Keratinocyte (primary cell): ENCODE data around the gene ULK4. TPM values are rescaled to one million over a fixed set of nuclear protein-coding genes. Genes with fewer than 3 reads are reported as not detected.

Experiments used
- DNase-seq: peaks from one replicate; pipeline ENCODE4 v3.0.0-alpha.2; 2011; ENCODE audit warnings: low read depth, missing footprints, low spot score
- FAIRE-seq: peaks from 2 replicates; lab custom pipeline; 2011; peaks lifted over from hg19 to GRCh38; lab: Jason Lieb, UNC
- H2AFZ ChIP-seq: 2 replicates; pipeline ENCODE4 v1.6.0; 2012; ENCODE audit warnings: low read length, control low read depth, inconsistent platforms; ENCODE audit not compliant: control insufficient read depth
- H3K27ac ChIP-seq: 2 replicates; pipeline ENCODE4 v1.5.1; 2011; ENCODE audit warnings: low read length; ENCODE audit not compliant: control insufficient read depth, insufficient read depth
- H3K27me3 ChIP-seq: 3 replicates; pipeline ENCODE4 v1.6.0; 2011; ENCODE audit warnings: low read length; ENCODE audit not compliant: control insufficient read depth, insufficient read depth; ENCODE audit errors: extremely low read depth
- H3K36me3 ChIP-seq, 2 experiments: 2 replicates in 1 of 2; 3 replicates in 1 of 2; pipeline ENCODE4 v1.5.1; 2011; ENCODE audit warnings: low read length in 2 of 2, mild to moderate bottlenecking in 1 of 2; ENCODE audit not compliant: control insufficient read depth in 2 of 2, insufficient read depth in 2 of 2; ENCODE audit errors: extremely low read depth in 1 of 2
- H3K4me1 ChIP-seq: 3 replicates; pipeline ENCODE4 v1.5.1; 2011; ENCODE audit warnings: low read length; ENCODE audit not compliant: control insufficient read depth, insufficient read depth; ENCODE audit errors: extremely low read depth
- H3K4me2 ChIP-seq: 3 replicates; pipeline ENCODE4 v1.6.0; 2011; ENCODE audit warnings: low read depth, low read length; ENCODE audit not compliant: control insufficient read depth, insufficient read depth; ENCODE audit errors: extremely low read depth
- H3K4me3 ChIP-seq, 3 experiments: fragments of 200-600 bp in 1 of 3; sonication (generic) in 1 of 3; 2 replicates in 2 of 3; 3 replicates in 1 of 3; pipeline ENCODE4 v1.5.1; 2011 to 2016; ENCODE audit warnings: low read length in 3 of 3, mild to moderate bottlenecking in 3 of 3, control low read depth in 2 of 3, inconsistent platforms in 1 of 3, low read depth in 1 of 3, mixed read lengths in 1 of 3, mixed run types in 1 of 3, moderate library complexity in 1 of 3; ENCODE audit not compliant: control insufficient read depth in 2 of 3, insufficient read depth in 2 of 3; ENCODE audit errors: extremely low read depth in 1 of 3
- H3K79me2 ChIP-seq: 2 replicates; pipeline ENCODE4 v1.6.0; 2012; ENCODE audit warnings: low read length; ENCODE audit not compliant: control insufficient read depth, insufficient read depth
- H3K9ac ChIP-seq: 3 replicates; pipeline ENCODE4 v1.6.0; 2011; ENCODE audit warnings: low read length; ENCODE audit not compliant: control insufficient read depth, insufficient read depth; ENCODE audit errors: extremely low read depth
- H3K9me1 ChIP-seq: 3 replicates; pipeline ENCODE4 v1.6.0; 2011; ENCODE audit warnings: low read length; ENCODE audit not compliant: control insufficient read depth, insufficient read depth; ENCODE audit errors: extremely low read depth
- H3K9me3 ChIP-seq: 2 replicates; pipeline ENCODE4 v1.5.1; 2012; ENCODE audit warnings: low read depth, low read length; ENCODE audit not compliant: control insufficient read depth
- H4K20me1 ChIP-seq: 3 replicates; pipeline ENCODE4 v1.6.0; 2011; ENCODE audit warnings: low read length; ENCODE audit not compliant: control insufficient read depth, insufficient read depth; ENCODE audit errors: extremely low read depth
- EZH2 ChIP-seq: IDR thresholded peaks from one replicate; pipeline ENCODE4 v1.6.1; 2012; ENCODE audit warnings: inconsistent platforms, mild to moderate bottlenecking, low read length, moderate library complexity
- dilution Hi-C: fragments of 300-500 bp; cut with MboI; formaldehyde crosslinking; loops from one replicate; pipeline ENCODE4 v1.7.0; 2020; ENCODE audit warnings: low sequenced_read_pairs; ENCODE audit not compliant: extremely low pct_ligation_motif_present
- polyA plus RNA-seq, 5 experiments: library from polyadenylated mRNA; depleted of rRNA in 3 of 5; stranded (reverse) in 3 of 5; stranded (forward) in 1 of 5; unstranded in 1 of 5; fragments of >200 nt; gene quantifications; 1 replicate in 1 of 5; 2 replicates in 3 of 5; 3 replicates in 1 of 5; pipeline versions ENCODE4 v1.2.1 to v1.2.3, GENCODE V29; 2011 to 2012; ENCODE audit warnings: missing spikeins in 2 of 5, low read depth in 1 of 5, low replicate concordance in 1 of 5
- TF ChIP-seq, protein P1 (sequence below), 3 experiments: IDR thresholded peaks in 1 of 3; conservative IDR thresholded peaks in 1 of 3; optimal IDR thresholded peaks in 1 of 3; 2 replicates in 2 of 3; 3 replicates in 1 of 3; pipeline versions ENCODE3 to v1.5.1; 2011; ENCODE audit warnings: low read length in 3 of 3, mild to moderate bottlenecking in 3 of 3, moderate library complexity in 2 of 3, control low read depth in 1 of 3, inconsistent platforms in 1 of 3; ENCODE audit not compliant: insufficient read depth in 2 of 3; ENCODE audit errors: extremely low read depth in 1 of 3

ULK4 gene
- polyA plus RNA-seq, 1 donor (not counting 4 experiments of a cell fraction or from before 2014, with no cell fraction given) = 6.1 TPM

DNA sequence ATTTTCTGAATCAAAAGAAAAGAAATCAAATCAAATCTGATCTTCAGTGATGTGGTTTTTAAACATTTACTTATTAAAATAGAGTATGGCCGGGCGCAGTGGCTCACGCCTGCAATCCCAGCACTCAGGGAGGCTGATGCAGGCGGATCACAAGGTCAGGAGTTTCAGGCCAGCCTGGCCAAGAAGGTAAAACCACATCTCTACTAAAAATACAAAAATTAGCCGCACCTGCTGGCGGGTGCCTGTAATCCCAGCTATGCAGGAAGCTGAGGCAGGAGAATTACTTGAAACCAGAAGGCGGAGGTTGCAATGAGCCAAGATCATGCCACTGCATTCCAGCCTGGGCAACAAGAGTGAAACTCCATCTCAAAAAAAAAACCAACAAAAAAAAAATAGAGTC lies 169.1 kb downstream of the ULK4 start:
- dilution Hi-C loops = no loop called here
- FAIRE-seq (no peak), DNase-seq (no peak)
- Histone ChIP-seq H3K4me3 (no peak overlapping the region), H2AFZ (no peak overlapping the region), H3K4me2 (no peak overlapping the region), H3K9ac (no peak overlapping the region), H3K27me3 (no peaks in the 10 kb centered on the region), H4K20me1 (no peaks in the 10 kb centered on the region), H3K36me3 (peaks cover 0 to 1% of the 10 kb centered on the region in 2 experiments), H3K9me1 (no peaks in the 10 kb centered on the region), H3K9me3 (no peaks in the 10 kb centered on the region), H3K79me2 (no peaks in the 10 kb centered on the region), H3K27ac (no peak overlapping the region), H3K4me1 (no peaks in the 10 kb centered on the region)
- TF ChIP-seq, protein P1, sequence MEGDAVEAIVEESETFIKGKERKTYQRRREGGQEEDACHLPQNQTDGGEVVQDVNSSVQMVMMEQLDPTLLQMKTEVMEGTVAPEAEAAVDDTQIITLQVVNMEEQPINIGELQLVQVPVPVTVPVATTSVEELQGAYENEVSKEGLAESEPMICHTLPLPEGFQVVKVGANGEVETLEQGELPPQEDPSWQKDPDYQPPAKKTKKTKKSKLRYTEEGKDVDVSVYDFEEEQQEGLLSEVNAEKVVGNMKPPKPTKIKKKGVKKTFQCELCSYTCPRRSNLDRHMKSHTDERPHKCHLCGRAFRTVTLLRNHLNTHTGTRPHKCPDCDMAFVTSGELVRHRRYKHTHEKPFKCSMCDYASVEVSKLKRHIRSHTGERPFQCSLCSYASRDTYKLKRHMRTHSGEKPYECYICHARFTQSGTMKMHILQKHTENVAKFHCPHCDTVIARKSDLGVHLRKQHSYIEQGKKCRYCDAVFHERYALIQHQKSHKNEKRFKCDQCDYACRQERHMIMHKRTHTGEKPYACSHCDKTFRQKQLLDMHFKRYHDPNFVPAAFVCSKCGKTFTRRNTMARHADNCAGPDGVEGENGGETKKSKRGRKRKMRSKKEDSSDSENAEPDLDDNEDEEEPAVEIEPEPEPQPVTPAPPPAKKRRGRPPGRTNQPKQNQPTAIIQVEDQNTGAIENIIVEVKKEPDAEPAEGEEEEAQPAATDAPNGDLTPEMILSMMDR (optimal IDR thresholded peaks at IDR 0.05 in 1 of 3, IDR thresholded peaks at IDR 0.05 in 1 of 3, conservative IDR thresholded peaks at IDR 0.05 in 1 of 3; ENCODE audit: extremely low read depth in 1 of 3, insufficient read depth in 2 of 3, low read length in 3 of 3) = no peak
- TF ChIP-seq EZH2 = no peak

DNA sequence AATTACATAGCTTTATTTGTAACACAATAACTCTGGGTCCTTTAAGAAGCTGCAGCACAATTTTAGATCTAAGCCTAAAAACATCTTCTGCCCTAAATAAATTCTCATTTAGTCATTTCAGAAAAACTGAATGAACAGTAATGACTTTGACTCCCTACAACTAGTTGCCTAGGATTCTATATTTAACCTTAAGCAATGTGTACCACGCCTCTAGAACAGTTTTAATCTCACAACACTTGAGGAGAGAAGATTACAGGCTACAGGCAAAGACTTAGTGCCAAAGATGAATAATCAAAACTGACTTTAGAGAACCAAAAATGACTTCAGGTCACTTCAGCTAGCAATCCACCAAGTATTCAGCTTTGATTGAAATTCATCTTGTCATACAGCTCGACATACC lies 192.8 kb downstream of the ULK4 start:
- Histone ChIP-seq H3K9ac (no peak overlapping the region), H3K4me3 (no peak overlapping the region), H3K4me1 (peaks cover 4% of the 10 kb centered on the region), H3K79me2 (no peaks in the 10 kb centered on the region), H3K36me3 (no peaks in the 10 kb centered on the region), H3K9me1 (no peaks in the 10 kb centered on the region), H3K27me3 (no peaks in the 10 kb centered on the region), H3K27ac (no peak overlapping the region), H3K9me3 (no peaks in the 10 kb centered on the region), H4K20me1 (no peaks in the 10 kb centered on the region), H2AFZ (no peak overlapping the region), H3K4me2 (no peak overlapping the region)
- DNase-seq (no peak), FAIRE-seq (no peak)
- TF ChIP-seq EZH2 = no peak
- TF ChIP-seq, protein P1 (optimal IDR thresholded peaks at IDR 0.05 in 1 of 3, IDR thresholded peaks at IDR 0.05 in 1 of 3, conservative IDR thresholded peaks at IDR 0.05 in 1 of 3; ENCODE audit: extremely low read depth in 1 of 3, insufficient read depth in 2 of 3, low read length in 3 of 3) = no peak
- dilution Hi-C loops = no loop called here
